UCSD-AML1 (cell line): Measurements from ENCODE around the gene MEGF11.
"Not testable (repeated sequence)": the region's sequence is repeated elsewhere in the genome, so short reads cannot be mapped to it uniquely, and the experiment has no call there.

Experiments
- DNase-seq: peaks from one replicate; lab custom pipeline; 2025; ENCODE audit not compliant: unreplicated experiment; lab: John Stamatoyannopoulos, UW

MEGF11 gene

DNA sequence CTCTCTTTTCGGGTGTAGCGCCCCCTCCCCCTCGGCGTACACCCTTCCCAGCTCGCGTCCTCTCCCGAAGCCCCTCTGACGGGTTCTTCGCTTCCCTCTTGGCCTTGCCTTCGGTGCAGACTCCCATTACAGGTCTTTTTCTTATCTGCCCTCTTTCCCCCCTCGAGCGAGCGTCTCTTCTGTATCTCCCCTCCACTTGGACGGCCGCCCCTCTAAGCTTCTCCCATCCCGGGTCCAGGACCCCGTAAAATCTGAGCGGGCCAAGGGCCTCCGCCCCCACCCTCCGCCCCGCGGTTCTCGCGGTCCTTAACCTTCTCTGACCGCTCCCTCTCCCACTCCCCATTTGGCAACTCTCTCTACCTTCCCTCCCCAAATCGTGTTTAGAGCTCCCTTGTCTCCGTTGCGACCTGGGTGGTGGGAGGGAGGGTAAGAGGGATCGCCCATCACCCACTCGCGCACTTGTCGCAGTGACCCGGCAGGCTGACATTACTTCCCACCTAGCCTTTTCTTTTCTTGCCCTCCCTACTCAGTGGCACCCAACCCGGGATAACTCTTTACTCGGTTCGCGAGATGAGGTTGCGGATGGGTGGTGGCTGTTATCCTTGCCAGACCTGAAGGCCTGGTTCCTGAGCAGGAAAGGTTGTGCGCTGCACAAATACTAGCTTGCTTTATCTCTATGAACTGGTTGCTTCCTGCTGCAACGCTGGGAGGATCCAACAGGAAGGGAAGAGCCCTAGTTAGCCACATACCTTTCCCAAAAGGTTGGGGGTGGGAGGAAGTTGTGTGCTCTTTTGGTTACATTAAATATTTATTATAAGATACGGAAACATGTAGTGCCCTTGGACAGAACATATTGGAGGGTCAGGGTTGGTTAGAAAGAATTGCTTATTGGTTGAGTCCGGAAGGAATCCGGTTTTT lies 383.3 kb downstream of the MEGF11 start:
- DNase-seq: peak; percentile 63

DNA sequence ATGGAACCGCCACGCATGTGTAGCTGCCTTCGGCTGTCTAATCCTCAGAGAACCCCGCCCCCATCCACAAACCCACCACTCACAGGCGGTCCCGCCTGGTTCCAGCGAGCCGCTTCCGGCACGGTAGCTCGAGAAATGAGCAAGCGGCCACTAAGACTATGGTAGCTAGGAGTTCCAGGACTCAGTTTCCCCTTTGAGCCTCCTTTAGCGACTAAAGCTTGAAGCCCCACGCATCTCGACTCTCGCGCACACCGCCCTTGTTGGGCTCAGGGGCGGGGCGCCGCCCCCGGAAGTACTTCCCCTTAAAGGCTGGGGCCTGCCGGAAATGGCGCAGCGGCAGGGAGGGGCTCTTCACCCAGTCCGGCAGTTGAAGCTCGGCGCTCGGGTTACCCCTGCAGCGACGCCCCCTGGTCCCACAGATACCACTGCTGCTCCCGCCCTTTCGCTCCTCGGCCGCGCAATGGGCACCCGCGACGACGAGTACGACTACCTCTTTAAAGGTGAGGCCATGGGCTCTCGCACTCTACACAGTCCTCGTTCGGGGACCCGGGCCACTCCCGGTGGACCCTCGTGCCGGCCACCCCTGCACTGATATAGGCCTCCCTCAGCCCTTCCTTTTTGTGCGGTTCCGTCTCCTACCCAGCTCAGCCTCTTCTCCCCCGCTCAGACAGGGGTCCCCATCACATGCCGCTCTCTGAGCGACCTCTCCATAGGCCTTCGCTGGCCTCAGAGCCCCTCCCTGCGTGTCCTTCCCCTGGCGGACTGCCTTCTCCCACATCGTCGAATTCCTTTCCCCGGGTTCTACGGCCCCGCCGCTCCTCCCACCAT lies 384.2 kb downstream of the MEGF11 start, which contains the start of gene RAB11A:
Gene RAB11A (plus strand): TSS at position 366 of the 828 bp plus-strand sequence. CDS start 95 bp downstream, at position 461.
- peak; percentile 97 for DNase-seq

DNA sequence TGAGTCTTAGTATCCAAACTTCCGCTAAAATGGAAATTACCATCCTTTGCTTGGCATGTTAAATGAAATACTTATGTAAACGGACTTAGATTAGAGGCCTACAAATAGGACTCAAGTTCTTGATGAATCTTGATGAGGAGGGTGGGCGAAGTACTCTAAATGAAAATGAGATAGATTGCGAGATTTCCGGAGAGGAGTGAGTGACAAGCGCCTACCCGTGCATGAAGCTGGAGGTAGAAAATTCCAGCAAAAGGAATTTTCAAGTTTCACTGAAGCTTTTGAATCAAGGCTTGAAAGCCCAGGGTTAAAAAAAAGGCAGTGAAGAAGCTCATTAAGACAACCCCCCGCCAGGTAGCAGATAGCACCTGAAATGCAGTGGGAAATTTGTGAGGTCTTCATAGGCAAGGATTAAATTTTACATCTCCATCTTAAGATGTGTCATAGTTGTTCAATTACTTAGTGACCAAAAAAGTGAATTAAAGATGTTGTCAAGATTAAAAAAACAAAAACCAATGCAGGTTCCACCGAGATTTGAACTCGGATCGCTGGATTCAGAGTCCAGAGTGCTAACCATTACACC lies 384.9 kb downstream of the MEGF11 start:
- no peak for DNase-seq

DNA sequence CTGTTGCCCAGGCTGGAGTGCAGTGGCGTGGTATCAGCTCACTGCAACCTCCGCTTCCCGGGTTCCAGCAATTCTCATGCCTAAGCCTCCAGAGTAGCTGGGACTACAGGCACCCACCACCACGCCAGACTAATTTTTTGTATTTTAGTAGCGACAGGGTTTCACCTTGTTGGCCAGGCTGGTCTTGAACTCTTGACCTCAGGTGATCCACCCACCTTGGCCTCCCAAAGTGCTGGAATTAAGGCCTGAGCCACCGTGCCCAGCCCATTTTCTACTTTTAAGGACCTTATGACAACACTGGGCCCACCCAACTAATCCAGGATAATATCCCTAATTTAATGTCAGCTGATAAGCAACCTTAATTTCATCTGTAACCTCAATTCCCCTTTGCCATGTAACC lies 385.6 kb downstream of the MEGF11 start:
- DNase-seq: not testable (repeated sequence)

DNA sequence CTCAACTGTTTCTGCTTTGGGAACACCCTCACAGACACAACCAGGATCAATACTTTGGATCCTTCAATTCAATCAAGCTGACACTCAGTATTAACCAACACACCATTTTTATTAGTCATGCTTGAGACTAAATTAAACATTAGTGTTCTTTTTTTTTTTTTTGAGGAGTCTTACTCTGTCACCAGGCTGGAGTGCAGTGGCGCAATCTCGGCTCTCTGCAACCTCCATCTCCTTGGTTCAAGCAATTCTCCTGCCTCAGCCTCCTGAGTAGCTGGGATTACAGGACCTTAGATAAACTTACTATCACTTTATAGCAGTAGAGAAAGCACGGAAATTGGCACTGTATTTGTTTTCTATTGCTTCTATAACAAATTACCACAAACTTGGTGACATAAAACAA lies 386.3 kb downstream of the MEGF11 start:
- no peak for DNase-seq

DNA sequence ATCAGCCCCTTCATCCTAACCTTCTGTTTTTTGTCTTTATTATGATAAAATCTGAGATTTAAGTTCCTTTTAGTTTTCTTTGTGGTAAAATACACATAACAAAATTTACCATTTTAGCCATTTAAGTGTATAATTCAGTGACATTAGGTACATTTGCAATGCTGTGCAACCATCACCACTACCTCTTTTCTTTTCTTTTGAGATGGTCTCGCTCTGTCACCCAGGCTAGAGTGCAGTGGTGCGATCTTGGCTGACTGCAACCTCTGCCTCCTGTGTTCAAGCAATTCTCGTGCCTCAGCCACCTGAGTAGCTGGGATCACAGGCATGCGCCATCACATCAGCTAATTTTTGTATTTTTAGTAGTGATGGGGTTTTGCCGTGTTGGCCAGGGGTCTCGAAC lies 390.4 kb downstream of the MEGF11 start:
- DNase-seq: no peak

DNA sequence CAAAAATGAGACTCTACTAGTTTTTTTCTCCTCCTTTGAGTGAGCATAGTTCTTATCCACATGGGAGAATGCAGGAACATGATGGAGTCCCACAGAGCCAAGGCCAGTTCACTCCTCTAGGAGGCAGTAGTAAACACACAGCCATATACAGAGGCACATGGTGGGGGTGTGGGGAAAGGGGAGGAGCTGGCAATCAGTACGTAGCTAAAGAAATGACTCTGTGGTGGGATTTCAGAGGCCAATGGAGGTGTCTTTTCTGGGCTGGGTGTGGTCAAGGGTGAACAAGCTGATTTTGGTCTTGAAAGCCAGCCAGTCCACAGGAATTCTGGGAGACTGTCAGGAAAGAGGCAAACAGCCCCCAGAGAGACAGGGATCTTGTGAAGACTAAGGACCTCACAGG lies 390.9 kb downstream of the MEGF11 start:
- peak; percentile 43 for DNase-seq

DNA sequence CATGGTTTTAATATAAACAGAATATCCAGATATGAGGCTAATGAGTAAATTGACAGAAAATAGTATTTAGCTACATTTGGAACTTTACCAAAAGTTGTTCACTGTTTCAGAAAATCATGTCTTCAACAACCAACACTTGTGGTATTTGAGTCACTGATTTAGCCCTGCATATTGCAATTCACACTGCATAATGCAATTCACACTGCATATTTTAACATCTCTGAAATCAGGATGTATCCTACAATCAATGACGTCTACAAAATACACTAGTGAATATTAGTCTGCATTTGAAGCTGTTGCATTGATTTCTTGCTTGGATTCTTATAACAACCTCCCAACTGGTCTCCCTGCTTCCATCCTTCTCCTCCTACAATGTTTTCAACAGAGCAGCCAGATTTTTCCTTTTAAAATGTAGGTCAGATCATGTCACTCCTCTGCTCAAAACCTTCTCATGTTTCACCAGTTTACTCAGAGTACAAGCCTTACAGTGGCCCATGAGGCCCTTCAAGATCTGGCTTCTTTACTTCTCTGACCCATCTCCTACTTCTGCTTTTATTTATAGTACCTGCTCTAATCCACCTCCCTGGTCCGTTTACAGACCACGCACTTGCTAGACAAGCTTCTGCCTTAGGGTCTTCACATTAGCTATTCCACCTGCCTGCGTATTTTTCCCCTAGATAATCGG lies 395.7 kb downstream of the MEGF11 start:
- DNase-seq: no peak

DNA sequence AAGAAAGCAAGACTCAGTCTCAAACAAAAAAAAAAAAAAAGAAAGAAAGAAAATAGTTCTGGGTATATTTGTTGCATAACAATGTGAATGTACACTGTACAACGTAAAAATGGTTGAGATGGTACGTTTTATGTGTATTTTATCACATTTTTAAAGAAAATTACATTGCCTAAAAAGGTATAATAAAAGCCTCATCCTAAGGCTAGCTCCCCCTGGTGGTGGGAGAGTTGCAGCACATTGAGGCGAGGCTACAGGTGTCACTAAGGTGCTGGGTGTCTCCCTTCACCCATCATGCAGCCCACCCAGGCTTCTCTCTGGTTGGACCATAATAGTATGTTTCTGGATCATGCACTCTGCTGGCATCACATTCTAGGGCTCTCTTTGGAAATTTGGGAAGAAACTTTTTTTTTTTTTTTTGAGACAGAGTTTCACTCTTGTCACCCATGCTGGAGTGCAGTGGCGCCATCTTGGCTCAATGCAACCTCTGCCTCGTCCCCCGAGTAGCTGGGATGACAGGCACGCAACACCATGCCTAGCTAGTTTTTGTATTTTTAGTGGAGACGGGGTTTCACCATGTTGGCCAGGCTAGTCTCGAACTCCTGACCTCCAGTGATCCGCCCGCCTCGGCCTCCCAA lies 396.6 kb downstream of the MEGF11 start:
- DNase-seq: peak; percentile 43

DNA sequence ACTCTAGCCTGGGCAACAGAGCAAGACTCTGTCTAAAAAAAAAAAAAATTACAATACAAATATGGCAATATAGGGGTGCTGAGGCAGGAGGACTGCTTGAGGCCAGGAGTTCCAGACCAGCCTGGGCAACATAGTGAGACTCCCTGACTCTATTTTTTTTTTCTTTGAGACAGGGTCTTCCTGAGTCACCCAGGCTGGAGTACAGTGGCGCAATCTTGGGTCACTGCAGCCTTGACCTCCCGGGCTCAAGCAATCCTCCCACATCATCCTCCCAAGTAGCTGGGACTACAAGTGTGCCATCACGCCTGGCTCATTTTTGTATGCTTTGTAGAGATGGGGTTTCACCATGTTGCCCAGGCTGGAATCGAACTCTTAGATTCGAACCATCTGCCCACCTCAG lies 401.6 kb downstream of the MEGF11 start:
- DNase-seq: no peak

DNA sequence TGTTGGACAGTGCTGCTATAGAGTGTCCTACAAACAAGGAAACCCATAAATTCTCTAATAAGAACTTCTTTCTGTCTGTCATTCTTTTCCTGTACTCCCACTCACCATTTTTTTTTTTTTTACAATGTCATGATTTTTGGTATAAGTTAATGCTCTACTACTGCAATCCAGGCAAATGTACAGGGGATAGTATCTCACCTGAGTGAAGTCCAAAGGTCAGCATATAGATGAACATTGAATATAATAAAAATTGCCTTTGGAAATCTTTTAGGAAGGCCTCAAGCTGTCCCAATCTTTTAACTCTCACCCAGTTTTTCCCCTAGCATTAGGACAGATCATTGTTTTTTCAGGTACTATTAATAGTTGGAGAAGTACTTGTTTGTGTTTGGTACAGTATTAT lies 405.6 kb downstream of the MEGF11 start:
- no peak for DNase-seq

DNA sequence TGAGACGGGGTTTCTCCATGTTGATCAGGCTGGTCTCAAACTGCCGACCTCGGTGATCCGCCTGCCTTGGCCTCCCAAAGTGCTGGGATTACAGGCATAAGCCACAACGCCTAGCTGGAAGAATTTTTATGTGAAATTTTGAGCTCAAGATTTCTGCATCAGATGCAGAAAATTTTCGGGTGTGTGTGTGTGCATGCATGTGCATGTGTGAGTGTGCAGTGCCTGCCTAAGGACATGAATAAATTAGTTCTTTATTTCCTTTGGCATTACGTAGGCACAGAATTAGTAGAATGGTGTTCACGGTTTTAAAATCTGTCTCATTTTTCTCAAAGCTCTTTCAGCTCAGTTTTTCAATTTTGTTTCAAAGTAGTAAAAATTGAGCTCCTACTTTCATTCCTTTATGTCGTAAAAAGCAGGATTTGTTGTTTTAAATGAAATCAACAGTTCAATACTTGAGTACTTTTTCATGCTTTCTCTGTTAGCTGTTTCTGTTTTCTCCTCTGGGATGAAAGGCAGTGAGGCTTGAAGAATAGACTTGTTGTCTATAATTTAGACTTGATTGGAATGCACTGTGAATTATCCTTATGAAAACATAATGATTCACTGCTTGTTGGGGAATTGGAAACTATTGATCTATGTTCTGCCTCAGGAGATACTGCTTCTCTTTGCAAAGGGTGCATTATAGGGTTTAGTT lies 407.6 kb downstream of the MEGF11 start:
- DNase-seq: no peak
